Heart left ventricle (tissue), 16 donors: ENCODE results near the gene C2orf78. TPM values are rescaled to one million over a fixed set of nuclear protein-coding genes. Genes with fewer than 3 reads are reported as not detected.

Experiments
- ATAC-seq, 4 donors: fragments of 200-7000 bp; cut with Tn5 transposase; one replicate each; pipeline ENCODE4 v1.9.1; 2020 to 2022; ENCODE audit warnings: moderate library complexity in 4 of 4, mild to moderate bottlenecking in 3 of 4, moderate number of reproducible peaks in 1 of 4
- DNase-seq, 5 donors: peaks; one replicate each; pipeline ENCODE4 v3.0.0-alpha.2; 2020
- H3K27ac ChIP-seq, 12 donors: fragments of 200-600 bp; sonication (generic) in 4 of 12; one replicate each; pipeline versions ENCODE4 v1.5.0 to v1.8.0; 2016 to 2022; ENCODE audit warnings: mild to moderate bottlenecking in 2 of 12
- H3K27me3 ChIP-seq, 9 donors: fragments of 200-600 bp; sonication (generic) in 2 of 9; one replicate each; pipeline versions ENCODE4 v1.5.1 to v1.8.0; 2016 to 2022; ENCODE audit warnings: mild to moderate bottlenecking in 3 of 9
- H3K36me3 ChIP-seq, 9 donors: fragments of 200-600 bp; sonication (generic) in 2 of 9; one replicate each; pipeline versions ENCODE4 v1.5.0 to v1.8.0; 2018 to 2022; ENCODE audit warnings: mild to moderate bottlenecking in 2 of 9
- H3K4me1 ChIP-seq, 12 donors: fragments of 200-600 bp; sonication (generic) in 4 of 12; one replicate each; pipeline versions ENCODE4 v1.5.0 to v1.8.0; 2016 to 2022; ENCODE audit warnings: mild to moderate bottlenecking in 3 of 12
- H3K4me3 ChIP-seq, 12 donors: fragments of 200-600 bp; sonication (generic) in 4 of 12; one replicate each; pipeline versions ENCODE4 v1.5.0 to v1.8.0; 2017 to 2022; ENCODE audit warnings: mild to moderate bottlenecking in 9 of 12, moderate library complexity in 4 of 12
- H3K9me3 ChIP-seq, 12 donors: fragments of 200-600 bp; sonication (generic) in 4 of 12; one replicate each; pipeline versions ENCODE4 v1.5.0 to v1.8.0; 2016 to 2022; ENCODE audit warnings: mild to moderate bottlenecking in 1 of 12
- POLR2A ChIP-seq, 2 donors: fragments of 450-650 bp; IDR thresholded peaks; one replicate each; pipeline ENCODE4 v1.6.1; 2017; ENCODE audit warnings: antibody characterized with exemption in 2 of 2, mild to moderate bottlenecking in 2 of 2, moderate library complexity in 2 of 2
- WGBS, 4 donors: extraction: QIAGEN DNeasy Blood & Tissue Kit in 2 of 4; methylation state at CpG; one replicate each; pipeline versions ENCODE4 v1.1.5 to v1.1.7; 2013 to 2018; 5-methylcytosine and 5-hydroxymethylcytosine counted together
- intact Hi-C, 10 donors: fragments of 100-400 bp; cut with DNase I; formaldehyde crosslinking; loops; one replicate each; pipeline versions ENCODE4 v1.11.1 to v1.14.2; 2022
- polyA plus RNA-seq, 2 donors: library from polyadenylated mRNA; stranded (reverse); fragments of 200-250 nt; gene quantifications; one replicate each; pipeline ENCODE4 v1.2.3, GENCODE V29; 2013
- total RNA-seq, 9 donors: library from RNA; depleted of rRNA in 2 of 9; stranded (reverse); fragments of >200 nt in 2 of 9; fragmentation: NEBNext Ultra II Directional in 3 of 9; extraction: Animal tissue kit (Norgen Biotek cat#: 25700) in 3 of 9; gene quantifications; one replicate each; pipeline versions ENCODE4 v1.1.0 to v1.2.4, GENCODE V29; 2016 to 2023
- TF ChIP-seq, protein P1 (sequence below), 12 donors: fragments of 200-600 bp; sonication (generic) in 4 of 12; IDR thresholded peaks; one replicate each; pipeline versions ENCODE4 v1.5.0 to v1.8.0; 2018 to 2022; ENCODE audit warnings: antibody characterized with exemption in 12 of 12, mild to moderate bottlenecking in 5 of 12
- donor health status: ischemic (EF 13 %, LVEDD 7.1; RV severe dilation, severe dysfunction).
- donor health status: healthy with polysubstance abuse.
- donor health status: DM: no; HTN: yes; CAD: no.
- donor health status: DM: no; HTN: no; CAD: no.
- donor health status: ischemic (EF 25% LVEDD 6.9; RV normal size, moderate dysfunction).
- donor health status: ischemic (EF 25% LVEDD 5.7; RV mildly dilated, moderate dysfunction).
- donor health status: healthy.
- donor health status: DM: yes; HTN: yes; CAD: no.
- donor health status: ischemic (EF 35%, LVEDD 5.7; RV mildly dilated, moderate dysfunction).
- donor health status: nonischemic (EF 11% LVEDD 7.7; RV severe dilation, severe dysfunction).
- donor health status: DM: yes; HTN: yes; CAD: no.
- donor health status: PGD.
- donor health status: ischemic (EF 29% LVEDD 5.4; RV normal size, mild dysfunction).
- donor health status: nonischemic (EF 23%, LVEDD 6.1; RV moderate dilation, normal function).

Gene C2orf78
- total and polyA plus RNA-seq, 11 donors = not detected

DNA sequence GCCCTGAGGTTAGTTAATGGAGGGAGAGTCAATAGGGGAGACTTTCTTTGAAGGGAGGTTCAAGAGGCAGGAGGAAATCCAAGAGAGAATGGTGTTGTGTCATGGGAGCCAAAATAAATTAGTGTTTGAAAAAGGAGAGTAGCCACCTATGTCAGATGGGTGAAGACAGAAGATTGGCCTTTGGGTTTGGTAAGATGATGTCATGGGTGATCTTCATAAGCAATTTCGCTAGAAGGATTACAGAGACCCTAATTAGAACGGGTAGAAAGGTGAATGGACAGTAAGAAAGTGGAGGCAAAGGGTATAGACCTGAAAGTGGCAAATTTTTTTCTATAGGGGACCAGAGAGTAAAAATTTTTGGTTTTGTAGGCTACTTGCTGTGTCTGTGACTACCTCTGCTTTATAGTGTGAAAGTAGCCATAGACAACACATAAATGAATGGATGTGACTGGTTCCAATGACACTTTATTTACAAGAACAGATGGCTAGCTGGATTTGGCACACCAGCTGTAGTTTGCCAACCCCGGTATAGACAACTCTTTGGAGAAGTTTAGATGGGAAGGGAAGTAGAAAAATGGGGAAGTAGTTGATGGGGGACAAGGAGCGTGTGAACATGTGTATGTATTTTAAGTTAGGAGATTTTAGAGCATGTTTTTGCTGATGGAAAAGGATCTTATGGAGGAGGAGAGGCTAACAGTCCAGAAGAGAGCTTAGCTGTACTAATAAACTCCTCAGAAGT is 54.0 kb downstream of the C2orf78 start:
- H3K9me3 ChIP-seq = no peaks in the 10 kb centered on the region
- H3K4me1 ChIP-seq = peaks cover 0 to 19% (median 3%) of the 10 kb centered on the region in 12 donors
- H3K4me3 ChIP-seq = no peak overlapping the region
- H3K36me3 ChIP-seq = peaks cover 0 to 66% (median 43%) of the 10 kb centered on the region in 9 donors
- intact Hi-C loops = loop anchor here in 1 of 10 donors (5.0 kb wide), 1 partner anchor 89 kb away; the partner anchor contains the start of gene DGUOK
- ATAC-seq (peak in 1 of 4 donors; percentile 32), DNase-seq (no peak)
- WGBS, 4 donors = 89 to 91% (median 91%) methylated on average over 4 of the region's 4 CpGs
- TF ChIP-seq POLR2A (IDR thresholded peaks at IDR 0.05) = no peak
- TF ChIP-seq, protein P1, sequence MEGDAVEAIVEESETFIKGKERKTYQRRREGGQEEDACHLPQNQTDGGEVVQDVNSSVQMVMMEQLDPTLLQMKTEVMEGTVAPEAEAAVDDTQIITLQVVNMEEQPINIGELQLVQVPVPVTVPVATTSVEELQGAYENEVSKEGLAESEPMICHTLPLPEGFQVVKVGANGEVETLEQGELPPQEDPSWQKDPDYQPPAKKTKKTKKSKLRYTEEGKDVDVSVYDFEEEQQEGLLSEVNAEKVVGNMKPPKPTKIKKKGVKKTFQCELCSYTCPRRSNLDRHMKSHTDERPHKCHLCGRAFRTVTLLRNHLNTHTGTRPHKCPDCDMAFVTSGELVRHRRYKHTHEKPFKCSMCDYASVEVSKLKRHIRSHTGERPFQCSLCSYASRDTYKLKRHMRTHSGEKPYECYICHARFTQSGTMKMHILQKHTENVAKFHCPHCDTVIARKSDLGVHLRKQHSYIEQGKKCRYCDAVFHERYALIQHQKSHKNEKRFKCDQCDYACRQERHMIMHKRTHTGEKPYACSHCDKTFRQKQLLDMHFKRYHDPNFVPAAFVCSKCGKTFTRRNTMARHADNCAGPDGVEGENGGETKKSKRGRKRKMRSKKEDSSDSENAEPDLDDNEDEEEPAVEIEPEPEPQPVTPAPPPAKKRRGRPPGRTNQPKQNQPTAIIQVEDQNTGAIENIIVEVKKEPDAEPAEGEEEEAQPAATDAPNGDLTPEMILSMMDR (IDR thresholded peaks at IDR 0.05) = no peak
- no peaks in the 10 kb centered on the region for H3K27me3 ChIP-seq
- H3K27ac ChIP-seq = peak overlapping the region in 2 of 12 donors; percentile 50 to 84

DNA sequence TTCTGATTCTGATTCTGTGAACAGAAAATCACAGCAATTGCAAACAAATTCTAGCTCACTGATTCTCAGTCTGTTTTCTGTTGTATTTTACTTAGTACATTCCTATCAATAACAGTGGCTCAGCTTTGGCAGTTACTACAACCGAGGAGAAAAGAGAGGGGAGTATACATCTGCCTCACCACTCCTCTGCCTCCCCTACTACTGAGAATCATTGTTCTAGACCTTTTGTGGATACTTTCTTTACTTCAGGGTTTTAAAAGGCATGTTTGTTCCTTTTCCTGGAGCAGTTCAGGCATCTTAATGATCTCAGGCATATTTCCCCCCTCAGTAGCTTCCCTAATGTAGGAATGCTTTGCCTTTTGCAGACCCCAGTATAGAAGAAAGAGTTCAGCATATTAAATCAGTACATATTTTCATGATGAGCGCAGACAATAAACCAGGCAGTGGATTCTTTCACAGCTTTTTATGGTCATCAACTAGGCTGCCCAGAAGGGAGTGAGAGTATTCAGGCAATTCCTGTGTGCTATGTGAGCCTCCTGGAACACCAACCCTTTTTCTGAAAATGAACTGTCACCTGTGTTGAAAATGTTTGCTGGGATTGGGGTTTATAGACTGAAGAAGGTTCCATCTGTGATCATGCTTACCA is 55.0 kb downstream of the C2orf78 start:
- 58 to 70% (median 60%) methylated on average over 2 of the region's 2 CpGs for WGBS, 4 donors
- no peak overlapping the region for H3K4me3 ChIP-seq
- peaks cover 0 to 18% (median 3%) of the 10 kb centered on the region in 12 donors for H3K4me1 ChIP-seq
- no peaks in the 10 kb centered on the region for H3K9me3 ChIP-seq
- peaks cover 0 to 62% (median 37%) of the 10 kb centered on the region in 9 donors for H3K36me3 ChIP-seq
- DNase-seq (no peak), ATAC-seq (peak in 1 of 4 donors; percentile 39)
- TF ChIP-seq POLR2A (IDR thresholded peaks at IDR 0.05) = no peak
- TF ChIP-seq, protein P1 (IDR thresholded peaks at IDR 0.05) = no peak
- H3K27ac ChIP-seq = peak overlapping the region in 1 of 12 donors; percentile 84
- intact Hi-C loops = loop anchor here in 1 of 10 donors (5.0 kb wide), 1 partner anchor 88 kb away; the partner anchor contains the start of gene DGUOK
- H3K27me3 ChIP-seq = no peaks in the 10 kb centered on the region

DNA sequence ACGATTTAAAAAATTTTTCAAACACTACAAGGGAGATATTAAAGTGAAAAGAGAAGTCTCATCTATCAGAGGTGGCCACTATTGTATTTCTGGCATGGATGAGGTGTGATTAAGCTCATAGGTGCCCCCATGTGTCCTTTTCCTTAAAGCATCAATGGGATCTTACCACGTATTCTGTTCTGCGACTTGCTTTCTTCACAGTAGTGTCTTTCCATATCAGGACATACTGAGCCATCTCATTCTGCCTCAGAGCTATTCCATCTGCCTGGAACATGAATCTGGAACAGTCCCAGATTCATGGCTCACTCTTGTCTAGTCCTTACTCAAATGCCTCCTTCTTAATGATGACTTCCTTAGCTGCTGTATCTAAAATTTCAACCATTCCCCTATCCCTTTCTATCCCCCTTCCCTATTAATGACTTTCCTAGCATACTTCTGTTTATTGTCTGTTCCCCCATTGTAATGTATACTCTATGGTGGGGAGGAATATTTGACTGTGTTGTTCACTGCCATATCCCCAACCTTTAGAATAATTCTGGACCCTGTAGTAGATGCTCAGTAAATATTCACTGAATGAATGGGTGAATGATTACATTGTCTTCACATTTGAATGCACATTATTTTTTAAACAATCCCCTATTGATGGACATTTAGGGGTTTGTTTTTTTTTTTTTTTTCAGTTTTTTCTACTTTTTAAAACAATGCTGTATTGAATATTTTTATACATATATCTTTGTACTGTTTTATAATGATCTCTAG is 55.8 kb downstream of the C2orf78 start:
- H3K36me3 ChIP-seq = peaks cover 0 to 64% (median 38%) of the 10 kb centered on the region in 9 donors
- no peaks in the 10 kb centered on the region for H3K27me3 ChIP-seq
- no peak for DNase-seq
- 64 to 81% (median 77%) methylated on average over 3 of the region's 3 CpGs for WGBS, 4 donors
- TF ChIP-seq POLR2A (IDR thresholded peaks at IDR 0.05) = no peak
- TF ChIP-seq, protein P1 (IDR thresholded peaks at IDR 0.05) = no peak
- peak overlapping the region in 1 of 12 donors; percentile 84 for H3K27ac ChIP-seq
- peaks cover 0 to 18% (median 3%) of the 10 kb centered on the region in 12 donors for H3K4me1 ChIP-seq
- ATAC-seq = no peak
- no peak overlapping the region for H3K4me3 ChIP-seq
- H3K9me3 ChIP-seq = no peaks in the 10 kb centered on the region
- intact Hi-C loops = loop anchor here in 1 of 10 donors (5.0 kb wide), 1 partner anchor 87 kb away; the partner anchor contains the start of gene DGUOK
